C4-2B (cell line): ENCODE data around the gene ZBTB8OS.

Source experiments
- CTCF ChIP-seq: fragments of 450-650 bp; conservative IDR thresholded peaks from 2 replicates; pipeline ENCODE4 v1.5.1; 2017; ENCODE audit warnings: mild to moderate bottlenecking
- ZFX ChIP-seq: fragments of 450-650 bp; IDR thresholded peaks from 2 replicates; pipeline ENCODE4 v1.6.1; 2017

GRCh38 chr1:32600034-32600433 is 50.3 kb downstream of the ZBTB8OS start:
- TF ChIP-seq CTCF (no peak), ZFX (no peak)
